ENCODE data around the gene ZBTB4.
"Not testable (repeated sequence)": the region's sequence is repeated elsewhere in the genome, so short reads cannot be mapped to it uniquely, and the experiment has no call there.

ZBTB4 gene

GRCh38 chr17:7490144-7490543 lies 10.7 kb upstream of the ZBTB4 start:
- no peak for DNase-seq

- DNase-seq: no peak
Measured at GRCh38 chr17:7486181-7486580, 6.8 kb upstream of the ZBTB4 start.

DNA sequence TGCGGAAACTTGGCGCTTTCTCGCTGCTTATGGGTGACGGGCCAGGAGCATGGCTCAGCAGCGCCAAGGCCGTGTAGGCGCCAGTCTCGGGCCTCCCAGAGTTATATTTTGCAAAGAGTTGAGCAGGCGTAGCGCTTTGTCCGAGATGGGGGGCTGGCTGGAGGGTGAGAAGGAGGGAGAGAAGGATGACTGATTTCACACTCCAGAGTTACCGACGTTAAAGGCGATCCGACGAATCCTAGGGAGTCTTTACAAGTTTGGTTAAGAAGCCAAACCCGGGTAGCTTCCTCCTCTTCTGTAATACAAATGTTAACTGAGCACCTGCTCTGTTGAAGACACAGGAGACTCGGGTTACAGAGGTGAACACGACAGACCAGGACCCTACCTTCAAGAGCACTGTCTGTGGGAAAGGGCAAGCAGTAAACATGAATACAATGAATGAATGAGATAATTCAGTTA lies 5.5 kb upstream of the ZBTB4 start:
- peak; percentile 56 for DNase-seq

- DNase-seq: peak; percentile 95
Measured at GRCh38 chr17:7484067-7484918, 4.9 kb upstream of the ZBTB4 start, which contains the start of gene POLR2A. TSS of gene POLR2A (plus strand) at chr17:7484366.

- DNase-seq: peak; percentile 94
Measured at GRCh38 chr17:7483255-7484066, 4.0 kb upstream of the ZBTB4 start.

- DNase-seq: not testable (repeated sequence)
Measured at GRCh38 chr17:7482742-7483088, 3.3 kb upstream of the ZBTB4 start.

GRCh38 chr17:7481842-7482741 lies 2.7 kb upstream of the ZBTB4 start:
- DNase-seq: not testable (repeated sequence)

DNA sequence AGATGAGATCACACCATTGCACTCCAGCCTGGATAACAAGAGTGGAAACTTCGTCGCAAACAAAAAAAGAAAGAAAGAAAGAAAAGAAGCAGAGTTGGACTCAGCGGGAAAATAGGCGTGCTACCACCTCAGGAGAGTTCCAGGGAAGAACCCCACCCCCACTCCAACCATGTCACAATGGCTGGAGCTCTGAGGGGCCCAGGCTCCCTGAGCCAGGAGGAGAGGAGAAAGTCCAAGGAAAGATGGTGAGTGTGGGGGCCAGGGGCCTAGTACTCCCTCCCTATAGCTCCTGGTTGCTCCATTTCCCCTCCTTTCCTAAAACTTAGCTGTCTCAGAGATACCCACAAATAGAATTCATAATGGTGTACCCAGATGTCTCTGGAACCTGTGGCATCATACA lies 1.8 kb upstream of the ZBTB4 start, which contains the start of gene SLC35G6:
Gene SLC35G6, plus strand, starts transcription at position 172 of the 400 bp plus-strand sequence. Its CDS starts 71 bp downstream, at position 243.
- not testable (repeated sequence) for DNase-seq

DNA sequence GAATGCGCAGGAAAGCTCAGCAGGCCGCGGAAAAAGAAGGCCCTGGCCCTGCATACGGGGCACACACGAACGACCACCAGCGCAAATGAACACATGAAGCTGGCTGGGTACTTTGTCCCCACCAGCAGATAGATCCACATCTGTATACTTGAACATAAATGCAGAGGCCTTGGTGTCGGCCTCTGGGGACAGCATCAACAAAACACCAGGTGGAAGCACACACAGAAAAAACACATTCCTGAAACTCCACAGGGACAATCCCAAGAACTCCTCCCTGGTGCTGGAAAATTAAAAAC lies 606 bp upstream of the ZBTB4 start:
- DNase-seq: no peak

DNA sequence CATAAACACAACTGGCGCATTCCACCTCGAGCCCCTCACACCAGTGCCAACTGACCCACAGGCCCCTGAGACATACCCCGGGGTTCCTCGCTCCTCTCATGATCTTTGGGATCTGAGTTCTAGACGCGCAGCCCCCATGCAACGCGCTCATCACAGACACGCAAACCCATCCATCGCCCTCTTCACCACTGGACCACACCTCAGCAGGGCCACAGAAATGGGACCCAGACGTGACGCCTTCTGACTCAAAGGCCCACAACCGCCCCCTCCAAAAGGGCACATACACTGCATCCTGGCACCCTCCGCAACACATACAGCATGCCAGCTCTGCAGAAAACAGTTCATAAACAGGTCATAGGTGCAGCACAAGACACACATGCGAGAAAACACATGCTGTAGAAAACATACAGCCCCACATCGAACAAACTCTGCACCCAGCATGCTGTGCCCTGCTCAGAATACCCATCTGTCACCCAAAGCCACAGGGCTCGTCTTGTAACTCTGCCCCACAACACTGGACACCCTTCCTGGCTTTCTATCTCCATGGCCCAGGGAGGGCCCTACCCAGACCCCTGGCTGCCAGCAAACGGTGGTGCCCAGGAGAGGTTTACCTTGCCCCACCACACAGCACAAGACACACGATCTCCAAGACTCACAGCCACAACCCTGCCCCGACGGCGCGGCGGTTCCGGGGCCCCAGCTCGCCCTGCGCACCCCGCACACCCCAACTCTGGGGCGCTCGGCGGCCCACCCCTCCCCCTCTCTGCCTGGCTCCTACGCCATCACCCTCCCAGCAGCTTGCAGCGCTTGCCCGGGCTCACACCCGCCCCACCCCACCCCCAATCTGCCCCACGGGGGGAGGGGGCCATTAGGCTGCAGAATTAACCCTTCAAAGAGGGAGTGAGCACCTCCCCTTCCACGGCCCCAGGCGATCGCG lies 887 bp downstream of the ZBTB4 start:
- no peak for DNase-seq

GRCh38 chr17:7477392-7478275 lies 1.8 kb downstream of the ZBTB4 start:
- DNase-seq: no peak

DNA sequence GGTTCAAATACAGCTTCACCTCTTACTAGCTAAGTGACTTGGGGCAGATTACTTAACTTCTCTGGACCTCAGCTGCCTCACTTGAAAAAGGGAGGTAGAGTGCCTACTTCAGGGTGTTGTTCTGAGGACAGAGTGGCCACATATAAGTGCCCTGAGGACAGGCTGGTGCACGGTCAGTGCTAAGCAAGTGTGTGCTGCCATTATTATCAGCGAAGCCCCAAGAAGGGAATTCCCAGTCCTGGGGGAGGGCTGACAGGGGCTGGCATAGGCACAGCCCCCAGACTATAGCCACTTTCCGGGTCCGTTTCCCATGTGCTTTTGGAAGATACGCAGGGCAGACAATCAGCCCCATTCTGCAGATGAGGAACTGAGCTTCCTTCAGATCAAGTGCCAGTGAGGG lies 2.5 kb downstream of the ZBTB4 start:
- DNase-seq: no peak

- DNase-seq: no peak
Measured at GRCh38 chr17:7476494-7476893, 2.9 kb downstream of the ZBTB4 start.

- DNase-seq: no peak
Measured at GRCh38 chr17:7475764-7476422, 3.5 kb downstream of the ZBTB4 start.

DNA sequence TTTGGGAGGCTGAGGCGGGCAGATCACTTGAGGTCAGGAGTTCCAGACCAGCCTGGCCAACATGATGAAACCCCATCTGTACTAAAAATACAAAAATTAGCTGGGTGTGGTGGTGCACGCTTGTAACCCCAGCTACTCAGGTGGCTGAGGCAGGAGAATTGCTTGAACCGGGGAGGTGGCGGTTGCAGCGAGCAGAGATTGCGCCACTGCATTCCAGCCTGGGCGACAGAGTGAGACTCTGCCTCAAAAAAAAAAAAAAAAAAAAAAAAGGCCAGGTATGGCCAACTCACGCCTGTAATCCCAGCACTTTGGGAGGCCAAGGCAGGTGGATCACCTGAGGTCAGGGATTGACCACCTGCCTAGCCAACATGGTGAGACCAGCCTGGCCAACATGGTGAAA lies 4.7 kb downstream of the ZBTB4 start:
- DNase-seq: not testable (repeated sequence)

DNA sequence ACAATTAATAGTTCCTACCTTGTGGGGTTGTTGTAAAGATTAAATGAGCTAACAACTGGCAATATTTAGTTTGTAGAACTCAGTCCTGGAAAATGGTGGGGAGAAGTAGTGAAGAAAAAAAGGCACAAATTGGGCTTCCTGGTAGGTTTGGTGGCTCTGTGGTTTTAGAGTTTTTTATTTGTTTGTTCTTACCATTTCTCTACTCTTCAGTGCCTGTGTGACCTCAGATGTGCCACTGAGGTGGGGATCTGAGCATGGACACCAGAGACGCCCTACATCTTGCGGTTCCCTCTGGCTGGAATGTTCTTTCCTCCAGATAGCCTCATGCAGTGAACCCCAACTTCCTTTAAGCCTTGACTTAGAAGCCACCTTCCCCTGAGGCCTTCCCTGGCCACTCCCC lies 7.7 kb downstream of the ZBTB4 start:
- DNase-seq: no peak

- not testable (repeated sequence) for DNase-seq
Measured at GRCh38 chr17:7470457-7470973, 8.9 kb downstream of the ZBTB4 start.

- not testable (repeated sequence) for DNase-seq
Measured at GRCh38 chr17:7469843-7470242, 9.6 kb downstream of the ZBTB4 start.

GRCh38 chr17:7468804-7469389 lies 10.5 kb downstream of the ZBTB4 start:
- no peak for DNase-seq
